GM19438 (cell line): ENCODE results near the gene TECPR1.

ENCODE experiments used
- ATAC-seq: cut with Tn5 transposase; IDR thresholded peaks from one replicate; pipeline ENCODE4 v1.9.1; 2021; ENCODE audit warnings: low read depth; ENCODE audit not compliant: unreplicated experiment

TECPR1 gene

GRCh38 chr7:98285157-98286092 lies 33.4 kb upstream of the TECPR1 start:
- no peak for ATAC-seq

- ATAC-seq: no peak
Measured at GRCh38 chr7:98284335-98285036, 32.5 kb upstream of the TECPR1 start.

GRCh38 chr7:98283887-98284222 lies 31.8 kb upstream of the TECPR1 start:
- ATAC-seq: no peak

- no peak for ATAC-seq
Measured at GRCh38 chr7:98283127-98283886, 31.3 kb upstream of the TECPR1 start.

GRCh38 chr7:98282703-98283102 lies 30.7 kb upstream of the TECPR1 start:
- ATAC-seq: no peak

GRCh38 chr7:98281757-98282606 lies 29.9 kb upstream of the TECPR1 start:
- peak; percentile 40 for ATAC-seq

- ATAC-seq: peak; percentile 73
Measured at GRCh38 chr7:98280791-98281756, 29.0 kb upstream of the TECPR1 start, which contains the start of gene BRI3. Gene BRI3 (plus strand): TSS chr7:98281686. CDS start chr7:98281796, 110 bp downstream.

GRCh38 chr7:98280296-98280695 lies 28.3 kb upstream of the TECPR1 start:
- ATAC-seq: no peak

- ATAC-seq: no peak
Measured at GRCh38 chr7:98278936-98279335, 26.9 kb upstream of the TECPR1 start.

- ATAC-seq: no peak
Measured at GRCh38 chr7:98278408-98278807, 26.4 kb upstream of the TECPR1 start.

GRCh38 chr7:98276241-98276761 lies 24.3 kb upstream of the TECPR1 start:
- no peak for ATAC-seq

- ATAC-seq: no peak
Measured at GRCh38 chr7:98267303-98267702, 15.3 kb upstream of the TECPR1 start.

- no peak for ATAC-seq
Measured at GRCh38 chr7:98266840-98267239, 14.8 kb upstream of the TECPR1 start.

GRCh38 chr7:98265841-98266271 lies 13.8 kb upstream of the TECPR1 start:
- no peak for ATAC-seq

GRCh38 chr7:98257701-98258100 lies 5.7 kb upstream of the TECPR1 start:
- no peak for ATAC-seq

GRCh38 chr7:98256431-98256830 lies 4.4 kb upstream of the TECPR1 start:
- ATAC-seq: no peak

- no peak for ATAC-seq
Measured at GRCh38 chr7:98254951-98255610, 3.0 kb upstream of the TECPR1 start.

- no peak for ATAC-seq
Measured at GRCh38 chr7:98254516-98254915, 2.5 kb upstream of the TECPR1 start.
